KBM-7 (cell line): ENCODE results near the gene FH.

Experiments used
- DNase-seq: peaks from one replicate; pipeline ENCODE4 v3.0.0-alpha.2; 2015
- in situ Hi-C: fragments of 300-500 bp; cut with MboI; formaldehyde crosslinking; loops from 2 replicates; pipeline ENCODE4 v1.14.3; 2020; ENCODE audit warnings: low sequenced_read_pairs, low pct_unique_long_range_greater_than_20kb, mixed read lengths

Gene FH

DNA sequence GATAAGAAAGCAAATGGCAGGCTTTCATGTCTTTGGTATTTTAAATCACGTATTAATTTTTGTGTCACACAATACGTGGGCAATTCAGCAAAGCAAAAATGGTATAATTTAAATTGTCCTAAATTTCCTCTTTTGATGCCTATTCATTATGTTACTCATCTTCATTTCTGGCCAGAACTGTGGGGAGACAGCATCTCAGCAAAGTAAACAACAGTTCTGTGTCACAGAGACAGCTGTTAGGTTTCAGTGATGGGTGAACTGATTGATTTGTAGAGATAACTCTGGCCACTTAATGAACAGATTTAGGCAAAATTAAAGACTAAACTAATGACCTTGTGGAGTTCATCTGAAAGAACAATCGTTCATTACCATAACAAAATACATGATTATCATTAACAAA is 49.2 kb downstream of the FH start:
- in situ Hi-C loops: no loop called here
- no peak for DNase-seq

- in situ Hi-C loops: no loop called here
- no peak for DNase-seq
Measured at GRCh38 chr1:241465673-241466072, 53.9 kb downstream of the FH start.

- in situ Hi-C loops: no loop called here
- no peak for DNase-seq
Measured at GRCh38 chr1:241464985-241465384, 54.6 kb downstream of the FH start.

- DNase-seq: no peak
- in situ Hi-C loops: no loop called here
Measured at GRCh38 chr1:241462391-241462790, 57.2 kb downstream of the FH start.

GRCh38 chr1:241460098-241460873 is 59.3 kb downstream of the FH start:
- no peak for DNase-seq
- in situ Hi-C loops: no loop called here

- DNase-seq: no peak
- in situ Hi-C loops: no loop called here
Measured at GRCh38 chr1:241459186-241459802, 60.3 kb downstream of the FH start.

DNA sequence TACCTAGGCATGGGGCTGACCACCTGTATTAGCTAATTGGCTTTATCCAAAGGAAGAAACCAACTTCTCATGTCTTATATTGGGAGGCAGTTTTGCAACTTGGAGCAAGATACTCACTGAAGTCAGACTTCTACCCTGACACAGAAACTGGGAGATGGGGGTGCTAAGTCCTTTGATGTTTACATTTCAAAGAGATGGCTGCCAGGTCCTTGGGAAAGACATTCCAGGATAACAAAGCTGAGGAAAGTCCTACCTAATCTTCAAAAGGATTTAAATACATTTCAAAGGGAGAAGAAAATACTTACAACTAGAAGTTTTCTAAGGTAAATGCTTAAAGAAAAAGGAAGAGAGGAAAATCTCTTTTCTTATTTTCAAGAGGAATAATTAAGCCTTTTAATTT is 62.1 kb downstream of the FH start:
- no peak for DNase-seq
- in situ Hi-C loops: no loop called here

DNA sequence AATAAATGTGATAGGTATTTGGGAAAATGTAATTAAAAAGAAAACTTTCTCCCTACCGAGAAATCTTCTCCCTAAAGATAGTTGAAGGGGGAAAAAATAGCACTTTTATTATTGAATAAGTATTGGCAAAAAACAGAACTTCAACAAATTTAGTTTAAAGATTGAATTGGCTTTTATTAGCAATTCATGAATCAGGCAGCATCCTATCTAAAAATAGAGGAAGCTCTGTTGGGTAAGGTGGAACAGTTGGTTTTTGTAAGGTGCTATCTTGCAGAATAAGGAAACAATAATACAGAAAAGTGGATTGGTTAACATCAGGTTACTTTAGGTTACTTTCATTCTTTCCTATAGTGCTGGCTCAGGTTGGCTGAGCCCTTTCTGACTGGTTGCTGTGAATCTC is 62.8 kb downstream of the FH start:
- DNase-seq: no peak
- in situ Hi-C loops: no loop called here

- in situ Hi-C loops: no loop called here
- no peak for DNase-seq
Measured at GRCh38 chr1:241453732-241454131, 65.8 kb downstream of the FH start.

- in situ Hi-C loops: no loop called here
- no peak for DNase-seq
Measured at GRCh38 chr1:241451956-241452355, 67.6 kb downstream of the FH start.
